ENCODE results near the gene HOXA11. TPM values are rescaled to one million over a fixed set of nuclear protein-coding genes. Genes with fewer than 3 reads are reported as not detected.

HOXA11 gene
- under 1 TPM; 0.13 to 0.18 TPM for total RNA-seq

GRCh38 chr7:27185013-27185853, at the start of gene HOXA11:
TSS of gene HOXA11 (minus strand) at chr7:27185232. CDS start at chr7:27185144, 88 bp downstream.
- peaks cover 73% of the 10 kb centered on the region for H3K27me3 Mint-ChIP-seq
- TF ChIP-seq CTCF (IDR thresholded peaks at IDR 0.05), result no peak
- H3K9me3 Mint-ChIP-seq, result no peaks in the 10 kb centered on the region
- ATAC-seq (peak; percentile 25), DNase-seq (peak; percentile 48)
- H3K4me1 Mint-ChIP-seq (ENCODE audit: low read depth), result peaks cover 34% of the 10 kb centered on the region
- no peaks in the 10 kb centered on the region for H3K36me3 Mint-ChIP-seq (ENCODE audit: low read depth)
- H3K4me3 Mint-ChIP-seq, result peak within 1 kb of the TSS; percentile 59
- POLR2A ChIA-PET, result interaction anchor here (0.6 to 1.7 kb wide), 2 partner anchors 14 to 26 kb away, joined by 4 to 5 read pairs; no protein-coding TSS in a partner anchor
- CTCF ChIA-PET, result interaction anchor here (1.2 to 3.7 kb wide), 4 partner anchors 10 to 25 kb away, joined by 4 to 28 read pairs (median 8); no protein-coding TSS in a partner anchor
- intact Hi-C loops (cut with micrococcal nuclease), result no loop called here
- H3K27ac Mint-ChIP-seq, result peak within 1 kb of the TSS; percentile 57

GRCh38 chr7:27229448-27229847, 44.4 kb upstream of the HOXA11 start:
- intact Hi-C loops (cut with micrococcal nuclease), result no loop called here
- POLR2A ChIA-PET, result no interaction called here

GRCh38 chr7:27224983-27225934, 40.2 kb upstream of the HOXA11 start:
- Mint-ChIP-seq H3K4me3 (no peak overlapping the region), H3K27ac (no peak overlapping the region), H3K9me3 (no peaks in the 10 kb centered on the region), H3K36me3 (ENCODE audit: low read depth) (no peaks in the 10 kb centered on the region), H3K27me3 (peaks cover 61% of the 10 kb centered on the region), H3K4me1 (ENCODE audit: low read depth) (no peaks in the 10 kb centered on the region)
- DNase-seq (no peak), ATAC-seq (no peak)
- ChIA-PET POLR2A (no interaction called here), CTCF (interaction anchor here (1.1 to 4.8 kb wide), 4 partner anchors 8 to 64 kb away, joined by 3 to 20 read pairs (median 3); no protein-coding TSS in a partner anchor)
- TF ChIP-seq CTCF (IDR thresholded peaks at IDR 0.05), result no peak
- intact Hi-C loops (cut with micrococcal nuclease), result no loop called here

More at GRCh38 chr7:27229448-27229847, 44.4 kb upstream of the HOXA11 start:
- ATAC-seq (no peak), DNase-seq (no peak)
- no peak overlapping the region for H3K27ac Mint-ChIP-seq
- no peak overlapping the region for H3K4me3 Mint-ChIP-seq
- H3K27me3 Mint-ChIP-seq, result peaks cover 41% of the 10 kb centered on the region
- no peak for TF ChIP-seq CTCF (IDR thresholded peaks at IDR 0.05)
- CTCF ChIA-PET, result interaction anchor here (0.6 to 4.8 kb wide), 4 partner anchors 19 to 50 kb away, joined by 3 to 20 read pairs (median 4); no protein-coding TSS in a partner anchor
- no peaks in the 10 kb centered on the region for H3K9me3 Mint-ChIP-seq
- no peaks in the 10 kb centered on the region for H3K36me3 Mint-ChIP-seq (ENCODE audit: low read depth)
- no peaks in the 10 kb centered on the region for H3K4me1 Mint-ChIP-seq (ENCODE audit: low read depth)

- Mint-ChIP-seq H3K27me3 (peaks cover 65% of the 10 kb centered on the region), H3K4me3 (no peak overlapping the region), H3K4me1 (ENCODE audit: low read depth) (no peaks in the 10 kb centered on the region), H3K9me3 (no peaks in the 10 kb centered on the region), H3K36me3 (ENCODE audit: low read depth) (no peaks in the 10 kb centered on the region), H3K27ac (no peak overlapping the region)
- TF ChIP-seq CTCF (IDR thresholded peaks at IDR 0.05), result no peak
- intact Hi-C loops (cut with micrococcal nuclease), result no loop called here
- CTCF ChIA-PET, result interaction anchor here (1.0 to 1.9 kb wide), 3 partner anchors 13 to 63 kb away, joined by 3 to 5 read pairs (median 3); no protein-coding TSS in a partner anchor
- POLR2A ChIA-PET, result no interaction called here
- DNase-seq, result no peak
- ATAC-seq, result no peak
Observed at GRCh38 chr7:27223941-27224575, 39.0 kb upstream of the HOXA11 start.

Measured in activated CD8-positive, alpha-beta T cell treated with anti-CD3 and anti-CD28 coated beads for 36 hours (primary cell).